CD4-positive, alpha-beta T cell (primary cell): ENCODE data around the gene OSBPL3. TPM values are rescaled to one million over a fixed set of nuclear protein-coding genes. Genes with fewer than 3 reads are reported as not detected.

Experiments
- ATAC-seq: fragments of 200-7000 bp; cut with Tn5 transposase; one replicate; pipeline ENCODE4 v1.10.0; 2022; ENCODE audit warnings: mild to moderate bottlenecking; ENCODE audit not compliant: poor library complexity
- CTCF ChIA-PET: fragments of 350-600 bp; sonication (Branson Sonifier 250); formaldehyde crosslinking; loops from one replicate; lab custom pipeline; 2021; ENCODE audit warnings: antibody characterized with exemption, inconsistent platforms; lab: Charles Lee
- POLR2A ChIA-PET: fragments of 350-600 bp; sonication (Branson Sonifier 250); formaldehyde crosslinking; loops from one replicate; lab custom pipeline; 2021; ENCODE audit warnings: antibody characterized with exemption, inconsistent platforms; lab: Charles Lee
- DNase-seq, 14 experiments: peaks; one replicate each; pipeline ENCODE4 v3.0.0-alpha.2; 2013 to 2020; ENCODE audit warnings: mixed read lengths in 2 of 14
- H3K27ac ChIP-seq, 2 donors: one replicate each; pipeline versions ENCODE4 v1.5.1 to v1.7.0; 2013; ENCODE audit warnings: low read length in 2 of 2, low read depth in 1 of 2, mild to moderate bottlenecking in 1 of 2
- H3K27me3 ChIP-seq, 2 experiments: 1 replicate in 1 of 2; 2 replicates in 1 of 2; pipeline versions ENCODE4 v1.6.1 to v1.7.0; 2013; ENCODE audit warnings: low read length in 2 of 2, control low read depth in 1 of 2, mild to moderate bottlenecking in 1 of 2, moderate library complexity in 1 of 2; ENCODE audit not compliant: insufficient read depth in 2 of 2, control insufficient read depth in 1 of 2
- H3K36me3 ChIP-seq: one replicate; pipeline ENCODE4 v1.6.1; 2013; ENCODE audit warnings: low read length, control low read depth; ENCODE audit not compliant: insufficient read depth
- H3K4me1 ChIP-seq: one replicate; pipeline ENCODE4 v1.6.1; 2013; ENCODE audit warnings: low read length, control low read depth; ENCODE audit not compliant: insufficient read depth
- H3K4me3 ChIP-seq: one replicate; pipeline ENCODE4 v1.5.1; 2013; ENCODE audit warnings: mild to moderate bottlenecking, low read length, moderate library complexity
- H3K9me3 ChIP-seq, 2 experiments: 1 replicate in 1 of 2; 2 replicates in 1 of 2; pipeline versions ENCODE4 v1.6.1 to v1.7.0; 2013; ENCODE audit warnings: low read length in 2 of 2, mild to moderate bottlenecking in 2 of 2, control low read depth in 1 of 2, moderate library complexity in 1 of 2; ENCODE audit not compliant: control insufficient read depth in 1 of 2, insufficient read depth in 1 of 2
- H3K27ac Mint-ChIP-seq: one replicate; pipeline ENCODE4 v1.8.0; 2020; ENCODE audit warnings: mixed read lengths
- H3K27me3 Mint-ChIP-seq: one replicate; pipeline ENCODE4 v1.8.0; 2021; ENCODE audit warnings: mixed read lengths
- H3K36me3 Mint-ChIP-seq: one replicate; pipeline ENCODE4 v1.8.0; 2021; ENCODE audit warnings: low read depth, mixed read lengths
- H3K4me1 Mint-ChIP-seq: one replicate; pipeline ENCODE4 v1.8.0; 2021; ENCODE audit warnings: low read depth, mixed read lengths
- H3K4me3 Mint-ChIP-seq: one replicate; pipeline ENCODE4 v1.8.0; 2020; ENCODE audit warnings: mild to moderate bottlenecking, mixed read lengths
- H3K9me3 Mint-ChIP-seq: one replicate; pipeline ENCODE4 v1.8.0; 2020; ENCODE audit warnings: mixed read lengths
- CTCF ChIP-seq: fragments of 200-600 bp; IDR thresholded peaks from one replicate; pipeline ENCODE4 v1.8.0; 2022; ENCODE audit warnings: antibody characterized with exemption, mild to moderate bottlenecking
- intact Hi-C, 2 experiments: fragments of 100-400 bp; cut with DNase I in 1 of 2; cut with micrococcal nuclease in 1 of 2; formaldehyde crosslinking; loops; one replicate each; pipeline versions ENCODE4 v1.15.1 to v1.9.0; 2023 to 2025; cut with DNase I, micrococcal nuclease
- total RNA-seq, 174 experiments: library from RNA in 2 of 174; stranded (reverse) in 2 of 174; gene quantifications; one replicate each; pipeline ENCODE4 v1.2.3 and lab custom pipeline; 2021 to 2026

The OSBPL3 gene
- total RNA-seq, 2 experiments from 2014 or later: 25.4 to 25.9 TPM

GRCh38 chr7:24863626-24864025 is 116.4 kb downstream of the OSBPL3 start:
- Histone ChIP-seq H3K4me3 (no peak overlapping the region), H3K4me1 (no peaks in the 10 kb centered on the region), H3K9me3 (no peaks in the 10 kb centered on the region), H3K27ac (no peak overlapping the region), H3K36me3 (peaks cover 42% of the 10 kb centered on the region), H3K27me3 (no peaks in the 10 kb centered on the region)
- H3K36me3 Mint-ChIP-seq: peaks cover 75% of the 10 kb centered on the region
- intact Hi-C loops: no loop called here
- ChIA-PET CTCF (no interaction called here), POLR2A (no interaction called here)
- DNase-seq (no peak), ATAC-seq (no peak)
- no peak overlapping the region for H3K27ac Mint-ChIP-seq
- TF ChIP-seq CTCF: no peak
- H3K27me3 Mint-ChIP-seq: no peaks in the 10 kb centered on the region
- no peaks in the 10 kb centered on the region for H3K4me1 Mint-ChIP-seq
- H3K4me3 Mint-ChIP-seq: no peak overlapping the region
- no peaks in the 10 kb centered on the region for H3K9me3 Mint-ChIP-seq

GRCh38 chr7:24862461-24862860 is 117.5 kb downstream of the OSBPL3 start:
- no peaks in the 10 kb centered on the region for H3K4me1 Mint-ChIP-seq
- H3K4me3 Mint-ChIP-seq: no peak overlapping the region
- POLR2A ChIA-PET: no interaction called here
- Histone ChIP-seq H3K4me1 (no peaks in the 10 kb centered on the region), H3K27me3 (no peaks in the 10 kb centered on the region), H3K4me3 (no peak overlapping the region), H3K36me3 (peaks cover 45% of the 10 kb centered on the region), H3K9me3 (no peaks in the 10 kb centered on the region), H3K27ac (no peak overlapping the region)
- H3K36me3 Mint-ChIP-seq: peaks cover 73% of the 10 kb centered on the region
- no peaks in the 10 kb centered on the region for H3K9me3 Mint-ChIP-seq
- DNase-seq (no peak), ATAC-seq (no peak)
- TF ChIP-seq CTCF: no peak
- CTCF ChIA-PET: no interaction called here
- intact Hi-C loops: no loop called here
- no peak overlapping the region for H3K27ac Mint-ChIP-seq
- H3K27me3 Mint-ChIP-seq: no peaks in the 10 kb centered on the region

GRCh38 chr7:24861336-24861735 is 118.6 kb downstream of the OSBPL3 start:
- Histone ChIP-seq H3K27me3 (no peaks in the 10 kb centered on the region), H3K36me3 (peaks cover 51% of the 10 kb centered on the region), H3K4me3 (no peak overlapping the region), H3K4me1 (no peaks in the 10 kb centered on the region), H3K27ac (no peak overlapping the region), H3K9me3 (no peaks in the 10 kb centered on the region)
- no peak for DNase-seq
- Mint-ChIP-seq H3K9me3 (no peaks in the 10 kb centered on the region), H3K27me3 (no peaks in the 10 kb centered on the region), H3K4me1 (no peaks in the 10 kb centered on the region), H3K27ac (no peak overlapping the region), H3K36me3 (peaks cover 74% of the 10 kb centered on the region), H3K4me3 (no peak overlapping the region)
- TF ChIP-seq CTCF: no peak
- ChIA-PET CTCF (no interaction called here), POLR2A (no interaction called here)
- ATAC-seq: no peak
- intact Hi-C loops: no loop called here
